Subcutaneous abdominal adipose tissue (tissue), 5 donors: Measurements from ENCODE around the gene CDC14A.

Experiments used
- H3K27ac ChIP-seq: one replicate; pipeline ENCODE4 v1.7.0; 2013; ENCODE audit warnings: low read depth, mild to moderate bottlenecking, inconsistent platforms, low read length, moderate library complexity
- H3K27me3 ChIP-seq, 5 donors: one replicate each; pipeline ENCODE4 v1.7.0; 2013; ENCODE audit warnings: low read length in 5 of 5, inconsistent platforms in 1 of 5; ENCODE audit not compliant: control insufficient read depth in 5 of 5, insufficient read depth in 4 of 5
- H3K36me3 ChIP-seq, 5 donors: one replicate each; pipeline ENCODE4 v1.7.0; 2013; ENCODE audit warnings: low read length in 5 of 5; ENCODE audit not compliant: control insufficient read depth in 5 of 5, insufficient read depth in 5 of 5
- H3K4me1 ChIP-seq, 5 donors: one replicate each; pipeline ENCODE4 v1.7.0; 2013; ENCODE audit warnings: low read length in 5 of 5, mild to moderate bottlenecking in 3 of 5, moderate library complexity in 1 of 5; ENCODE audit not compliant: control insufficient read depth in 5 of 5, insufficient read depth in 5 of 5
- H3K4me3 ChIP-seq, 5 donors: one replicate each; pipeline ENCODE4 v1.7.0; 2013; ENCODE audit warnings: low read length in 5 of 5, low read depth in 1 of 5
- H3K9ac ChIP-seq, 5 donors: one replicate each; pipeline ENCODE4 v1.7.0; 2013; ENCODE audit warnings: low read length in 5 of 5, mild to moderate bottlenecking in 4 of 5, moderate library complexity in 3 of 5
- H3K9me3 ChIP-seq, 5 donors: one replicate each; pipeline ENCODE4 v1.7.0; 2013; ENCODE audit warnings: low read length in 5 of 5; ENCODE audit not compliant: control insufficient read depth in 5 of 5
- donor health status: healthy.
- donor health status: healthy.
- donor health status: healthy.
- donor health status: healthy.
- donor health status: healthy.

CDC14A gene

DNA sequence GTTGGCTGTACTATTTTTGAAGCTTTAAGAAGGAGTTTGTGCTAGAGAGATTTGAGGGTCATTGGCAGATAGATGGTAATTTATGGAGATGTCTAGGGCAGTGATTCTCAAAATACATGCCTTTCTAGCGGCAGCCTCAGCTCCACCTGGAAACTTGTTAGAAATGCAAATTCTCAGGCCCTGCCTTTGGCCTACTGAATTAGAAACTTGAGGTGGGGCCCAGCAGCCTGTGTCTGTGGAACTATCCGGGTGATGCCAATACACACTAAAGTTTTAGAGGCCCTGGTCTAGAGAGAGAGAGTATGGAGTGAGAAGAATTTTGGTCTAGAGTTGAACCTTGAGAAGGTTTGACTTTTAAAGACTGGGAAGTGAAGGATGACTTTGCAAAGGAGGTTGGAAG is 82.5 kb downstream of the CDC14A start:
- Histone ChIP-seq H3K27me3 (no peaks in the 10 kb centered on the region), H3K9me3 (no peaks in the 10 kb centered on the region), H3K27ac (no peak overlapping the region), H3K9ac (no peak overlapping the region), H3K4me1 (no peaks in the 10 kb centered on the region), H3K4me3 (no peak overlapping the region), H3K36me3 (no peaks in the 10 kb centered on the region)

DNA sequence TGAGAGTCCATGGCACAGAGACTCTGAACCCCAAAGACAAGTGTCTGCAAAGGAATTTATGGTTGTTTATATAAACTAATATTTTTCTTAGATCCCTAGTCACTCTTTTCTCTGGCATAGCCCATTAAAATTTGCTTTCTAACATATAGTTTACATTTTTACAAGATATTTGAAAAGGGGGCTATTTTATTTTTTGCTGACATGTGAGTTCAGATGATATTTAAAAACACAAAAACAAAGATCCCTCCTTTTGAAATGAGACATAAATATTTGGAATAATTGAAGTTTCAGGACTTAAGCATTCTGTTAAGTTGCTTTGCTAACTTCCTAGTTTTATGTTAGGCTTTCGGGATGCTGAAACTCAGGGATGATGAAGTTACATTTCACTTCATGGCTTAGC is 86.1 kb downstream of the CDC14A start:
- Histone ChIP-seq H3K9me3 (no peaks in the 10 kb centered on the region), H3K27me3 (no peaks in the 10 kb centered on the region), H3K36me3 (no peaks in the 10 kb centered on the region), H3K4me3 (no peak overlapping the region), H3K27ac (no peak overlapping the region), H3K4me1 (no peaks in the 10 kb centered on the region), H3K9ac (no peak overlapping the region)

DNA sequence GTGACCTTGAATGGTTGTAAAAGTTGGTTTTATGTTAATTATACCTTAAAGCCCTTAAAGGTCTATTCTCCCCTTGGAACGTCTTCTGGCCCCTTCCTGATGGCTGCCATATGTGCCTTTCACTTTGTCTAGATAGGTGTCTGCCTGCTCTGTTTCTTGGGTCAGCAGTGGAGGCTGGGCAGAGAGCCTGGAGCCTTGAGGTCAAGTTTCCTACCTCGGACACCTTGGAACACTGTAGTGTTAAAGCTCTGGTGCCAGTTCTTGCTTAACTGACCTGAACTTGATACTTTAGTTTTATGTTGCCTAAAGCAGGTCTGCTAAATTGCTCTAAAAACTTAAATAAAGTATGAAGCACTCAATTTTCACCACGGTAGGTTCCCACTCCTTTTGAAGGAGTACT is 86.5 kb downstream of the CDC14A start:
- peaks cover 0 to 2% (median 0%) of the 10 kb centered on the region in 5 donors for H3K4me1 ChIP-seq
- H3K4me3 ChIP-seq: no peak overlapping the region
- H3K9ac ChIP-seq: no peak overlapping the region
- no peaks in the 10 kb centered on the region for H3K36me3 ChIP-seq
- no peak overlapping the region for H3K27ac ChIP-seq
- H3K9me3 ChIP-seq: no peaks in the 10 kb centered on the region
- no peaks in the 10 kb centered on the region for H3K27me3 ChIP-seq

GRCh38 chr1:100440075-100440809 is 87.9 kb downstream of the CDC14A start:
- H3K9me3 ChIP-seq: no peaks in the 10 kb centered on the region
- H3K36me3 ChIP-seq: no peaks in the 10 kb centered on the region
- H3K9ac ChIP-seq: no peak overlapping the region
- H3K27me3 ChIP-seq: no peaks in the 10 kb centered on the region
- no peak overlapping the region for H3K4me3 ChIP-seq
- no peak overlapping the region for H3K27ac ChIP-seq
- H3K4me1 ChIP-seq: peaks cover 0 to 9% (median 6%) of the 10 kb centered on the region in 5 donors

DNA sequence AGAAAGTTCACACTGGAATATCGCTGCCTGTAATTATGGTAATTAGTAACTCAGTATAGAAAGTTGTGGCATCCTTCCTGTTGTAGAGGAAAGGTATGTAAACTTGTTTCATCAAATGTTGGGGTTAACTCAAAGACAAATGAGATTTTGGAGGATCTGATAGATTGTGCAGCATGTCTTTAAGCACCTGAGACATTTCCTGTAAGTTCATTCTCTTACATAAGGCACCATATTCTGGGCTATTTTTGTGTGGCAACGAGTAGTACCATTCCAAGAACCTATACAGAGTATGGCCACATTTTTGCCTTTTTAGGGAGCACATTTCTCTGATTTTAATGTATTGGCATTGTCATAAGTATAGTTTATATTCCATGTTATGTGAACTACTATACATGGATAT is 88.8 kb downstream of the CDC14A start:
- H3K9me3 ChIP-seq: no peaks in the 10 kb centered on the region
- H3K9ac ChIP-seq: no peak overlapping the region

DNA sequence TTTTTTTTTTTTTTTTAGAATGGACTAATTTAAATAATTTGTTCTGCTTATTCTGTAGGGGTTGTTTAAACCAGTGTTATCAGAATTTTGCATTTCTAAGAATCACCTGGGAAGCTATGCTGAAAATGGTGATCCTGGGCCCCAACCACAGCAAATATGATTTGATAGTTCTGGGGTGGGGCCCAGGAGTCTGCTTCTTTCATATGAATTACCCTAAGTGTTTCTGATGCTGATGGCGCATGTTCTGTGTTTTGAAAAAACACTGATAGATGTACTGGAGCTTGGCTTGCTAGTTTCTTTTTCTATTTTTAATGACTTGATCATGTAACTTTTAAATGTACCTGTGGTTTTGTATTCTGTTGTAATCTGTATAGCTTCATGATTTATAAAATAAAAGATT is 89.3 kb downstream of the CDC14A start:
- Histone ChIP-seq H3K36me3 (no peaks in the 10 kb centered on the region), H3K4me1 (peaks cover 0 to 9% (median 6%) of the 10 kb centered on the region in 5 donors), H3K27ac (no peak overlapping the region)

More for the DNA sequence above, 88.8 kb downstream of the CDC14A start:
- no peaks in the 10 kb centered on the region for H3K36me3 ChIP-seq
- H3K4me3 ChIP-seq: no peak overlapping the region
- peaks cover 0 to 9% (median 6%) of the 10 kb centered on the region in 5 donors for H3K4me1 ChIP-seq
- no peak overlapping the region for H3K27ac ChIP-seq
- H3K27me3 ChIP-seq: no peaks in the 10 kb centered on the region

GRCh38 chr1:100443811-100444571 is 91.7 kb downstream of the CDC14A start:
- Histone ChIP-seq H3K9me3 (no peaks in the 10 kb centered on the region), H3K27me3 (no peaks in the 10 kb centered on the region), H3K36me3 (no peaks in the 10 kb centered on the region), H3K27ac (no peak overlapping the region), H3K4me3 (no peak overlapping the region), H3K9ac (no peak overlapping the region), H3K4me1 (peaks cover 0 to 9% (median 6%) of the 10 kb centered on the region in 5 donors)

More for the DNA sequence above, 89.3 kb downstream of the CDC14A start:
- Histone ChIP-seq H3K27me3 (no peaks in the 10 kb centered on the region), H3K9me3 (no peaks in the 10 kb centered on the region), H3K4me3 (no peak overlapping the region), H3K9ac (no peak overlapping the region)

DNA sequence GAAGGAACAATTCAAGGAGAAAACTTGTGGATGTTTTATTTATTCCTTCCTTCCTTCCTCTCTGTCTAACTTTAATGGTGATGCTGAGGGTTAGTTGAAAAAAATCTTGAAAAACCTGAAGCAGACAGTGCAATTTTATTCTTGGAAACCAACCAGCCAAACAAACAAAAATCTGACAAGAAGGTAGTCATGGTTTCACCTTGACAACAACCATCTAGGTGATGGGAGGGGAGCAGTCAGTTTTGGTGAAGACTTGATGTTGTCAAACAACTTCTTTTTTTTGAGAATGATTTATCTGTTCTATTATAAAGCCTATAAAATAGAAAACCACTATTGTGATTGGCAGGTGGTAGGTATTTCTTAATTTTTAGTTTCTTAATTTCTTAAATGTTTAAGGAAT is 93.3 kb downstream of the CDC14A start:
- Histone ChIP-seq H3K27ac (no peak overlapping the region), H3K4me3 (no peak overlapping the region), H3K9ac (no peak overlapping the region), H3K36me3 (no peaks in the 10 kb centered on the region), H3K27me3 (no peaks in the 10 kb centered on the region), H3K4me1 (peaks cover 0 to 9% (median 6%) of the 10 kb centered on the region in 5 donors), H3K9me3 (no peaks in the 10 kb centered on the region)

DNA sequence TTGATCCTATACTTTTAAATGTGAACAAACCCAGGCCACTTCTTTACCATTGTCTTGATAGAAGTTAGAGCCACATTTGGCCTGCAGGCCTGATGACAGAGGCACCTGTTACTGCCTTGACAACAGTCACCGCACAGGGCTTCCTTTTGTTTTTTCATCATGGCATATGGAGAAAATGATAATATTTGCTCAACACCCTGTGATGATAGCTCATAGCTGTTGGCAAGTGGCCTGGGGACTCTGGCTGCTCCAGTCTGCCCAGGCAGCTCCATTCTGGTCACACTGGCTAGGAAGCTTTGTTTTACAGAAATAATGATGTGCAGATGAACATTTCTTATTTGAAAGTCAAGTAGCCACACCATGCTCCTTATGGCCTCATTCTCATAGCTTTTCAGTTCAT is 96.1 kb downstream of the CDC14A start:
- Histone ChIP-seq H3K9ac (no peak overlapping the region), H3K27ac (no peak overlapping the region), H3K4me1 (peaks cover 0 to 9% (median 6%) of the 10 kb centered on the region in 5 donors), H3K4me3 (no peak overlapping the region), H3K36me3 (no peaks in the 10 kb centered on the region), H3K9me3 (no peaks in the 10 kb centered on the region), H3K27me3 (no peaks in the 10 kb centered on the region)

DNA sequence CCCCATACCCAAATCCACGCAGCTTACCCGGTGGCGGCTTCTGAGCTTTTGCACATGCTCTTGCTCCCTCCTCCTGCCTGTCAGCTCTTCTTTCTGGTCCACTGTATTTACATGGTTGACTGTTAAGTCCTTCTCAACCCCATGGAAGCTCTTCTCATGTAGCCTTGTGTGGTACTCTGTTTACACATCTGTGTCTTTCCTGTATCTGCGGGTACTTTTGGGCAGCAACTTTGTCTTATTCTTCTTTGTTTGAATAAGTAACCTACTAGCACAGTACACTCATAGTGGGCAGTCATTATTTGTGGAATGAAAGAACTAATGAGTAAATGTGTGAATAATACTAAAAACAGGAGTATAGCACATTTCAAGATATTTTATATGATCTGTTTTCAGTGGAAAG is 97.2 kb downstream of the CDC14A start:
- Histone ChIP-seq H3K27ac (no peak overlapping the region), H3K9me3 (no peaks in the 10 kb centered on the region), H3K9ac (no peak overlapping the region), H3K4me1 (peaks cover 0 to under 1% (median under 1%) of the 10 kb centered on the region in 5 donors), H3K27me3 (no peaks in the 10 kb centered on the region), H3K4me3 (no peak overlapping the region), H3K36me3 (no peaks in the 10 kb centered on the region)
